HG03039 (cell line): Measurements from ENCODE around the gene SYCP2.

Experiments
- ATAC-seq: cut with Tn5 transposase; IDR thresholded peaks from one replicate; pipeline ENCODE4 v1.9.1; 2021; ENCODE audit warnings: mild to moderate bottlenecking, moderate library complexity; ENCODE audit not compliant: unreplicated experiment

SYCP2 gene

DNA sequence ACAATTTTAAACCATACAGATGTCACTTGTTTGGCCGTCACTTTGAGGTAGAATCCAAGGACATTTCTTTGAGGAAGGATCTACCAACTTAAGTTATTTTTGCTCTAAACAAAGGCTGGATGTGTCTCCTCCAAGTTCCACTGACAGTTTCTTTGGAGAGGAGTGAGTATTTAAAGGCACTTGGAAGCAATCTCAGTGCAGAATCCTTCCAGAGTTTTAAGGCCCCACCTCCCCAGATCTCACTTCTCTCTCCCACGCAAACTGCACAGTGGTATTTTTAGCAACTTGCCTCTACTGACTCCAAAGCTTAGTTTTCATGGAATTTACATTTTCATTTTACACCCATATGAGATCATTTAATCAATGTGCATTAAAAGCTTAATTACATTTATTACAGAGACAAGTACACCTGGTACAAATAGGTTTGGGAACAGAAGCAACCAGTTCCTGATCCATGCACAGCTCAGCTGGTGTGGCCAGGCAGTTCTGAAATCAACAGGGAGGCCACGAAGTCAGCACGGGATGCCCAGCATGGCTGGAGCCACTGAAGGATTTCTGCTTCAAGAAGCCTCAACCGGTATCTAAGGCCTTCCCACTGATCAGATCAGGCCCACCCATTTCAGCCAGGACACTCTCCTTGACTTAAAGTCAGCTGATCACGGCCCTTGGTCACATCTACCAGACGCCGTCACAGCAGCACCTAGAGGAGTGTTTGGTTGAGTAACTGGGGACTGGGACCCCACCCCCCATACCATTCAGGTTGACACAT, 109.8 kb downstream of the SYCP2 start:
- no peak for ATAC-seq

DNA sequence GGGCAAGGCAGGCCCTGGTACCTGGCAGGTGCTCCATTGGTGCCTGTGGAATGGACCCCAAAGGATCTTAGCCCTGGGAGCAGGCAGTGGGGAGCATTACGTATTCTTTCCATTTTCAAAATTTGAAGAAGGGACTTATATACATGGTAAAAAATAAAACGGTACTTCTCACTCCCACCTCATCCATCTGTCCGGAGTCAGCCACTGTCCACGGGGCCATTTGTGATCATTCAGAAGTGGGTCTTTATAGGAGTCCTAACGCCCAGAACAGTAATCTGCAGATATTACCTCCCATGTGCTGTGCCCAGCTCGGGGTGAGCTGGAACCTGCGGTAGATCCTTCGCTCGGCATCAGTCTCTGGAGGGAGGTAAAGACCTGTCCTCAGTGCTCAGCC, 110.4 kb downstream of the SYCP2 start:
- no peak for ATAC-seq

GRCh38 chr20:59822291-59823029, 111.0 kb downstream of the SYCP2 start:
- ATAC-seq = no peak

DNA sequence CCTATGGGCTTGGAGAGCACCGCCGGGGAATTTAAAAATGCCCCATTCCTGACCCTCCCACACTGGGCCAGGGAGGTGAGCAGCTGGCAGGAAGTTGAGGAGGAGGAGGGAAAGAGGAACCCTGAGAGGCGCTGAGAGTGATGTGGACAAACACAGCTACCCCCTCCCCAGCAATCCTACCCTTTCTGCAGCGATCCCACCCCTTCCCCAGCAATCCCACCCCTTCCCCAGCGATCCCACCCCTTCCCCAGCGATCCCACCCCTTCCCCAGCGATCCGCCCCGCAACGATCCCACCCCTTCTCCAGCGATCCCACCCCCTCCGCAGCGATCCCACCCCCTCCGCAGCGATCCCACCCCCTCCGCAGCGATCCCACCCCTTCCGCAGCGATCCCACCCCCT, 111.6 kb downstream of the SYCP2 start:
- no peak for ATAC-seq

DNA sequence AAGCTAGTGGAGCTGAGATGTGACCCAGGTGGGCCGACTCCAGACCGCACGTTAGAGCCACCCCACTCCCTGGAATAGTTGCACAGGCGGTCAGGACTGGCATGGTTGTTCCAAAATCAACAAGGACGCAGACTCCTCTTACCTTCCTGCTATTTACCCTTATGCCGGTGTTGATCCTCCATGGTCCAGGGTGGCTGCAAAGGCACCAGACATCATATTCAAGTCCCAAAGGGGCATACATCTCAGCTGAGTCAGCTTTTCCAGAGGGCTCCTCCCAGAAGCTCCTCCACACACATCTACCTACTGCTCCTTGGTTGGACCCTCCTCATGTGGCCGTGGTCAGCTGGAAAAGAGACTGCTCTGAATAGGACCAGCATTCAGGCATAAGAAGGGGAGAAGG, 112.2 kb downstream of the SYCP2 start:
- ATAC-seq = no peak

DNA sequence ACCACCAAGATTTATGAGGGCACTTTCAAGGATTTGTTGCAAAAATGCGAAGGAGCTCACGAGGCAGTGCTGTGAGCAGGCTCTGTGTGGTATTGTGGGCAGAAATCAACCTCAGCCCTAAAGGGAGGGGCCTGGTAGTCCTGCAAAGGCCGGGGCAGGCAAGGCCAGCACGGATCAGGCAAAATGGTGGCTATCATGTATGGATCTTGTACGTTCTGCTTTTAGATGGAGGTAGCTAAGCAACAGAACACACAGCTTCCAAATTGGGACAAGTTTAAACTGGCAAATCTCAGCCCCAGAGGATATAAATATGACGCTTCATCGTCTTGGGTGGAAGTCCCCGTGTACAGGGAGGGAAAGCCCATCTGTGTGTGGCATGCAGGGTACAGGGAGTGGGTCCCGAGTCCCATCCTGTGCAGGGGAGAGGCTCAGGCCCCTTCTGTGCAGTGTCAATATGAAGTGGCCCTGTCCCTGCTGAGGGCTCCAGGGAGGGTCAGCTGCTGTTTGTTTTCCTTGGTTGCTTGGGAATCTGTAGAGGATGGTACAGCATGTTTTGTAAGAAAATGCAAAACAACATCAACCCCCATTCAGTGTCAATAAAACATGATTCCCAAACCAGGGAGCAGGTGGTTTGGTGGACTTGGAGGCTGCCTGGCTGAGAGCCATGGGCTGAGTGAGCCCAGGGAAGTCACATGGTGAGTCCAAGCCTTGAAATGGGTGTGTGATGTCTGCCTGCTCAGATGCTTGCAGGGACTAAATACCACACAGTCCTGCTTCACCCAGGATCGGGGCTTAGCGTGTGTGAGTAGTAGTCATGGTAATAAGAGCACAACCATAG, 113.0 kb downstream of the SYCP2 start:
- ATAC-seq = no peak

DNA sequence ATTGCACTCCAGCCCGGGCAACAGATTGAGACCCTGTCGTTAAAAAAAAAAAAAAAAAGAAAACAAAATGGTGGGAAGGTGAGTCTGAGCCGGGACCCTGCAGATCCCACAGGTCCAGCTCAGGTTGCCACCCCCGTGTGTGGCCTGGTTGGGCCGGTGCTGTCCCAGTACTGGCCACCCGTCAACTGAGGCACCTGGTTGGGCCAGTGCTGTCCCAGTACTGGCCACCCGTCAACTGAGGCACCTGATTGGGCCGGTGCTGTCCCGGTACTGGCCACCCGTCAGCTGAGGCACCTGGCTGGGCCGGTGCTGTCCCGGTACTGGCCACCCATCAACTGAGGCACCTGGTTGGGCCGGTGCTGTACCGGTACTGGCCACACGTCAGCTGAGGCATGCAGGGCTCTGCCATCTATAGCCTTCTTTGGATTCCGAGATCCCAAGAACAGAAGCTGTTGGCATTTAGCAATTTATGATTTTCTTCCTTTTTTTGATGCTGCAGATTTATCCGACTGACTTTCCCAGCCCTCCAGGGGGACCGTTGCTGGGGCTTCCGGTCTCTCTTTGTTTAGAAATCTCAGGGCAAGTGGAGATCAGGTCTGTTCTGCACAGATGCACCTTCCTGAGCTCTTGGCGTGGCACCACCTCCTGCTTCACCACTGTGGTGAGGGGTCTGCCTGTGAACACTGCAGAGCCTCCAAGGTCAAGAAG, 113.8 kb downstream of the SYCP2 start:
- ATAC-seq = no peak

DNA sequence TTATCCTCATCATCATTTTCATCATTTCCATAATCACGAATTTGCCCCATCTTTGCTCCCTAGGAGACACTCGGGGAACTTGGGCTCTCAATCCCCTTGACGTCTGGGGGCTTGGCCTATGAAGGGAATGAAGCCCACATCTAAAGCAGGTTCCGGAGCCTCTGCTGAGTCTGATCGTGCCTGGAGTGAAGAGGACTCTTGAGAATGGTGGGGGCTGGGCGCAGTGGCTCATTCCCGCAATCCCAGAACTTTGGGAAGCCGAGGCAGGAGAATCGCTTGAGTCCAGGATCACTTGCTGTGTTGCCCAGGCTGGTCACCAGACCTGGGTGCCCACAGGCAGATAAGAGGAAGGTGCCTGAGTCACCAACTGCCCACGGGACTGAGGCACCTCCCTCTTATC, 114.5 kb downstream of the SYCP2 start:
- ATAC-seq = no peak

DNA sequence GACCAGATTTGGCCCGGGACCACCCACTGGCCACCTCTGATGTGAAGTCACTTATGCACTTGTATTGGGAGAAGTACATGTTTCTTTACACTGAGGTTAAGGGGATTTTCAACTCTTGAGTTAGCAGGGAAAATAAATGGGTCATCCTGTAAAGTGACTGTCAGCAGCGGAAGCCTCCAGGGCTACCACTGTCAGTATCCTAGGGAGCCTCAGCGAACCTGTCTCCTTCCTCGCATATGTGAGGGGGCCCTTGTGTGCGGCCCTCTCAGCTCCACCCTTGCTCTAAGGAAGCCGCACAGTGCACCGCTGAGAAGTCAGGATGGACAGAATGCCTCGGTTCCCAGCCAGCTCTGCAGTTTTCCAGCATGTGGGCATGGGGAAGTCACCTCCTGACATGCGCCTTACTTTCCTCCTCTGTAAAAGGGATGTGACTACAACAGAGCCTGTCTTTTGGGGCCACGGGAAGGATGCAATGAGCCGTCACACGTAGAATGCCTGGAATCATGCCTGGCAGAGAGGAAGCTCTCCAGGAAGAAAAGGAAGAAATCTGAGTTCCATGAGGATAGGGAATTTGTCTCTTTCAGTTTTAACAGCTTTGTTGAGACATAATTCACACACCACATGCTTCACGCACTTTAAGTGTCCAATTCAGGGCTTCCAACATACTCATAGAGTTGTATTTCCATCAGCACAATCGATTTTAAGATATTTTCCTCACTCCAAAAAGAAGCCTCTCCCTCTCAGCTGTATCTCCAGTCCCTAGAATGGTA, 115.4 kb downstream of the SYCP2 start:
- no peak for ATAC-seq

DNA sequence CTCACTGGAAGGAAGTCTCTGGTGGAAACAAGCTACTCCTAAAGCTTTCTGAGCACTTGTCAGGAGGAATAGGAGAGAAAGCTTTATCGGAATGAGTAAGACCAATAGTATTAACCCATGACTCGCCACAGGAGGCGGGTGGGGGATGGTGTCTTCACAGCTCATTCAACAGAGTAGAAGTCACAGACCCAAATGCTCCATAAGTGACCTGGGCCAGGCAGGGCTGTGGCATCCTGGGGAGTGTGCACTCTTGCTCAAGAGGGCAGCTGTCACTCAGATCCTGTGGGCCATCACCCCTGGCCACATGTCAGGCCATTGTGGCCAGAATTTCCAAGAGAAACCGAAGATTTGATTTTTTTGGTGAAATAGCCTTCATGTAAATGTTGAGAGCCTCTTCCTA, 116.0 kb downstream of the SYCP2 start:
- no peak for ATAC-seq

DNA sequence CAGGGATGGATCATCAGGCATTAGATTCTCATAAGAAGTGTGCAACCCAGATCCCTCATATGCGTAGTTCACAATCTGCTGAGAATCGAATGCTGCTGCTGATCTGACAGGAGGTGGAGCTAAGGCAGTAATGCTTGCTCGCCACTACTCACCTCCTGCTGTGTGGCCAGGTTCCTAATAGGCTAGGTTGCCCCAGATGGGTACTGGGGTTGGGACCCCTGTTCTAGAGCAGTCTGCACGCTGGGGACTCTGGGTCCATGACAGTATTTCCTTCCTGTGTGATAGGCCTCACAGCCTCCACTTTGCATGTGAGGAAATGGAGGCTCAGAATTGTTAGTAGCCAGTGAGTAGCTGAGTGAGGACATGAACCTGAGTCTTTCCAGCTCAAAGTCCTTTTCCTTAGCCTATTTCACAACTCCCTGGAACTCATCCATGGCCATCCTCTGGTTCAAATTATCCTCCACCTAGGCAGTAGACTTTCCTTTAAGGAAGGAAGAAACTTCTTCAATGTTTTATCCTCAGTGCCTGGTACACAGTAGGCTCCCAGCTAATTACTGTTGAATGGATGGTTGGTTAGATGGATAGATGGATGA, 117.2 kb downstream of the SYCP2 start:
- no peak for ATAC-seq

DNA sequence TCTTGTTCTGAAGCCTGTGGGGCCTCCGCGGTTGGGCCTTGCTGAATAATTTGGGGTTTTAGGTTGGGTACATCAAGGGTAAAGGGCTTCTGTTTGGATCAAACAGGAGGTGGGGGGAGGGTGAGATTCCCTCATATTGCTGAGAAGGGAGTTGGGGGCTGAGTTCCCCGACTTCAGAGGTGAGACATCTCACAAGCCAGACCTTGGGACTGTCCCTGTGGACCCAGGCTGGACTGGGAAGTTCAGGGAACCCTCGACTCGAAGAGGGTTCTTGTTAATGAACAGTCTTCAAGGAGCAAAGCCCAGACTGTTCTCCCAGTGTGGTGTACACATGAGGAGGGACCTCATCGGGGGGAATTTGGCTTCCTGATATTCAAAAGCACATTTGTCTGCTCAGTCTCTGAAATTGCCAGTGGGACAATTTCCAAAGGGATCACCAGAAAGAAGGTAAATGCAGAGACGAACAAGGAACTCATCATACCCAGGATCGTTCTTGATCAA, 118.5 kb downstream of the SYCP2 start:
- no peak for ATAC-seq

DNA sequence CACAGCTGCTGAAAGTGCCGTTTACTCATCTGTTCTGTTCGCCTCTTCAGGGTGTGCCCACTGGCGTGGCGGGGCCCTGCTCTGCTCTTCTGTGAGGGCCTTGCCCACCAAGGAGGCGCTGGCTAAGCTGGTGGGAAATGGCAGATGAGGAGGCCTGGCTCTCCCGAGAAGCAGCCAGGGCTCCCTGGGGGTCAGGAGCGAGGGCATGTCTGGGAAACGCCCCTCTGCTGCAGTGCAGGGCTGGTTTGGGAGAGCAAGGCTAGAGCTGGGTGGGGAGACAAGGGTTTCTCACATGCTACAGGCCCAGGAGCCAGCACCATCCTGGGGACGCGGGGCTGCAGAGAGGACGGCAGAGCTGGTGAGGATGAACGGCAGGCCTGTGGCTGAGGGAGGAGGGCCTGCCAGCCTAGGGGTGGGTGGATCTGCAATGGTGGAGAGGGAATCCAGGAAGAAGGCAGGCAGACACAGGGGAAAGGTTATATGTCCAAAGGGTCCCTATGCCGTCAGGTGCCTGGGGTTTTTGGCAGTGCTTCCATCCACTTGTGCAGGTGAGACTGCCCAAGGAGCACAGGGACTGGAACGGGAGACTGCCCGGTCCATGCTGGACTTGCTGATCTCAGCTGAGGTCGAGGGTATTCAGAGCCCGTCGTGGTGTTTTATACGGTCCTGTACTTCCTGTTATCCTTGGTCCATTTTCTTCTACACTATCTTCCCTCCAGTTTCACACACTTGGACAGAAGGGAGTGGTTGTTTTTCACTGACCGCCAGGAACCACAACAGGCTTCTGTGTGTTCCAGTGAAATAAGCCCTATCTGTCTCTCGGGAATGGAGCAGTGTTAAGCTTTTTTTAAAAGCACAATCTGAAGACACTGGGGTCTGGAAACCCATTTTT, 119.2 kb downstream of the SYCP2 start:
- no peak for ATAC-seq
